Measurements from ENCODE around the gene CATSPER3.

The CATSPER3 gene

DNA sequence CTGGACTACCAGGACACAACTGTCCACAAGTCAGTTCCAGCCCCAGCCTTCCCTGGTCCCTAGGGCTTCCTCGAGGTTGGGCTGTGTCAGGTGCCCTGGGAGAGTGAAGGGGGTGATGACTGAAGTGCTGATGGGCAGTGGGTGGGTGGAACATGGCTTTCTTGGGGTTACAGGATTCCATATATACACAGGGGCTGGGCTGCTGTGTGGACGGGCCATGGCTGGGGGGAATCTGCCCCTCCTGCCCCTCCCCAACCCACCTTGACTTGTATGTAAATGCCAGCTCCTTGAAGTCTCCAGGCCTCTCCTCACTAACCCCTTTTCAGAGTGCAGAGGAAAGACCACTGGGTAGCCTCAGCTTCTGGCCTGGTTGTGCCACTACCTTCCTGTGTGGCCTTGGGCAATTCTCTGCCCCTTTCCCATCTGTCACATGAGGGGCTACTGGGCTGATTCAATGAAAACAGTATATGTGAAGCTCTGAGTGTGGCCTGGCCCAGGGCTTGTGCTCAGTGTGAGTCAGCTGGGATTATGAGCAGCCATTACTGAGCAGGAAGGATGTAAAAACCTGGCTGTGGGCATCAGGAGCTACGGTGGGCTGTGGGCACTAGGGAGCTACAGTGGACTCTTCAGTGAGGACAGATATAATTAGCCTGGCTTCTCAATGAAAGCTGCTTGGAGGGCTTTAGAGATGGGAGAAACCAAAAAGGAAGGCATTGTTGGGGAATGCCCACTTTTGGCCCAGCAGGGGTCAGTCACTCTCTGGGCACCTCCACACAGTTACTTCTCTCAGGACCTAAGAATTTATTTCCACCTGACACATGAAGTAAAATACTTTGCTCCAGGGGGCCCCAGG lies 43.0 kb downstream of the CATSPER3 start:
- no peak for DNase-seq (ENCODE audit: low read depth in 3 of 3)

DNA sequence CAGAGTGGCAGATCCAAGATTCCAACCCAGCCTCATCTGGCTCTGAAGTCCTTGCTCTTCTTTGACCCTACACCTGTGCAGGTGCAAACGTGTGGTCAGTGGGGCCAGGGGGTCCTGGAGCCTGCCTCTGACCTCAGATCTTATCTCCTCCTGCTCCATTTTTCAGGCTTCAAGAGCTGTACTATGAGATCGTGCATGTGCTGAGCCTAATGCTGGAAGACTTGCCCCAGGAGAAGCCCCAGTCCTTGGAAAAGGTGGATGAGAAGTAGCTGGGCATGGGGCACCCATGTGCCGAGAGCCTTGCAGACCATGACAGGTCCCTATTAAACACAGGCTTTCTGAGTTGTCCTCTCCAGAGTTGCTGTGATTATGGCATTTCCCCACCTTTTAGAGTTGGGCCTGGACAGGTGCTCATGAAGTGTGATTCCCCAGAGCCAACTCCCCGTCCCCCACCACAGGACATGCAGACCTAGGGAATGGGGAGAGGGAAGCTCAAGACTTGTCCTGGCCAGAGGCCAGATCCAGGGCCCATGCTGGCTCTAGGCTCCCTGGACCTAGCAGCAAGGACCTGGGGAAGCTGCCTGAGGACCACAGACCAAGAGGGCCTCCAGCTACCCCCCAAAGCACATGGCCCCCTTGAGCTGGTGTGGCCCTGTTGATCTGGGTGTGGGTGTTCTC lies 43.8 kb downstream of the CATSPER3 start:
- no peak for DNase-seq (ENCODE audit: low read depth in 3 of 3)

DNA sequence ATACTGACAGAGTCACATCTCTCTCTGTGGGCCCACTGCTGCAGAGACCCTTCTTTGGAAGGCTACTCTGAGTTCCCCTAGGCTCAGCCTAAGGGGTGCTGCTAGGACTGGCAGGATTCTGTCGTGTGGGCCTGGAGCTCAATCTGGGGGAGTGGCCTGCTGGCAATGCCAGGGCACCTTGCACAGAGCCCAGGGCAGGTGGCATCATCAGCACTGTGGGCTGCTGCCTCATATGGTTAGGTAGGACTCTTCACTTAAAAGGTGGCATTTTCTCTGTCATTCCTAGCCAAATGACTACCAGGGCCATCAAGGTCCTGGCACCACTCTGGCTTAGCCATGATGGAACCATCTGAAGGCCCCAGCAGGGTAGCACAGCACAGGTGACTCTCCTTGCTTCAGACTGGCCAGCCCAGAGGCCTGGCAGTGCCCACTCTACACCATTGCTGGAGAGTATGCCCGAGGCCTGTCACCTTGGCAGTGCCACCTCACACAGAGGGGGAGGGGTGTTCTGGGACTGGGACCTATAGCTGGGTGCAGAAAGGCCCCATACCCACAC lies 44.4 kb downstream of the CATSPER3 start:
- DNase-seq (ENCODE audit: low read depth in 3 of 3), result no peak

DNA sequence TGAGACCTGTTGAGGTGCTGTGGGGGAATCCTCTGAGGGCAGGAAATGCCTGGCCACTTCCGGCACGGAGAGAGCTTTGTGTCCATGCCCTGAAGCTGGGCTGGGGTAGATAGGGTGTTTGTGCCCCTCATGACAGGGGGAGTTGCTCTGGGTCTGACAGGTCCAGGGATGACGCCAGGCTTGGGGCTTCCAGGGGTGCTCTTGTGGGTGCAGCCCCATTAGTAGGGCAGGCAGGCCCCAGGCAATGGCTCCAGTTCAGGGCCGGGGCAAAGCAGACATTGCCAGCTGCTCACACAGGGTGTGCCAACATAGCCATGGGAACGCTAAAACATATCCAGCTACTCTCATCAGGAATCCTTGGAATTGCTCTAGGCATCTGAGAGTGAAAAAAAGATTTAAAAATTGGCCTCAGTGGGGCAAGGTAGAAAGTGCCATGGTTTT lies 45.3 kb downstream of the CATSPER3 start:
- no peak for DNase-seq (ENCODE audit: low read depth in 3 of 3)

DNA sequence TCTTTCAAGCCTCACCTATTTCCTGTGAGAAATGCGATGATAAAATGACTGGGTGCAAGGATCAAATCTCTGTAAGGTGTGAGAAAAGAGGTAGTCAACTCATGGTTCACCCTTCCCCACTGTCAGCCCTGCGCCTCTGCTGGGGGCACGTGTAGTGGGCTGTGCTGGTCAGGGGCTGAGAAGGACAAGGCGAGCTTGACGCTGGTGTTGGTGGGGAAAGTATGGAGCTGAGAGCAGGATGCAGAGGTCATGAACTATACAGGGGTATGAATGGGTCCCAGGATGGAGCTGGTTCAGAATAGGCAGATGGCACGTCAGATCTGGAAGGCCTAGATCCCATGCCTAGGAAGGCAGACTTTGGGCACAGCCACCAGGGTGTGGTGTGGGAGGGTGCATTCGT lies 45.7 kb downstream of the CATSPER3 start:
- no peak for DNase-seq (ENCODE audit: low read depth in 3 of 3)

DNA sequence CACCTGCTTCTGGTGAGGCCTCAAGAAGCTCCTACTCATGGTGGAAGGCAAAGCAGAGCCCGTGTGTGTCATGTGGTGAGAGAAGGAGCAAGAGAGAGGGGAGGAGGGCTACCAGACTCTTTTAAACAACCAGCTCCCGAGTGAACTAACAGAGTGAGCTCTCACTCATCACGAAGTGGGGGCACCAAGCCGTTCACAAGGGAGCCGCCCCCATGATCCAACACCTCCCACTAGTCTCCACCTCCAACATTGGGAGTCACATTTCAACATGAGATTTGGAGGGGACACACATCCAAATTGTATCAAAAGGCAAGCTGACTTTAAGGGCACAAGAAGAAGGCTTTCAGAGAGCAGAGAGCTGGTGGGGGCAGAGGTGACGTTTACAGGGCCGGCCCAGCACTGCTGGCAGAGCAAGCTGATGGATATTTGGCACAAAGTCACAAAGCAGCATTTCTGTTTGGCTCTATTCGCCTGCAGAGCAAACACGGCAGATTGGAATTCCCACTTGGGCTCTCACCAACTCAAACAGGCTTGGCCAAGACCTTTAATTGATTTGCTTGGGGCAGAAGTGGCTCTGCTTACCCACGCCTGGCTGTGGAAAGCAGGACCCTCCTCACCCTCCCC lies 46.4 kb downstream of the CATSPER3 start:
- no peak for DNase-seq (ENCODE audit: low read depth in 3 of 3)

DNA sequence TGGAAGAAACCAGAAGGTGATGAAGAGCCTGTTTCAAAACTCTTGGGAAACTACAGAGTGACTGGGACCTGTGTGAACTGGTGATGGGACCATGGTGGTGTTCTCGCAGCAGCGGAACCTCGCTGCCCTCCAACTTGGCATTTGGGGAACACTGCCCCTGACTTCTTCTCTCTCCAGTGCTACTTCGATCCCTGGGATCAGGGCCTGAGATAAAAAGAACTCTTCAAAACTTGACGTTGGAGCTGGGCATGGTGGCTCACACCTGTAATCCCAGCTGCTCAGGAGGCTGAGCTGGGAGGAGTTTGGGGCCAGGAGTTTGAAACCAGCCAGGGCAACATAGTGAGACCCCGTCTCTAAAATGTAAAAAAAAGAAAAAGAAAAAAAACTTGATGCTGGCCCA lies 48.2 kb downstream of the CATSPER3 start:
- no peak for DNase-seq (ENCODE audit: low read depth in 3 of 3)

DNA sequence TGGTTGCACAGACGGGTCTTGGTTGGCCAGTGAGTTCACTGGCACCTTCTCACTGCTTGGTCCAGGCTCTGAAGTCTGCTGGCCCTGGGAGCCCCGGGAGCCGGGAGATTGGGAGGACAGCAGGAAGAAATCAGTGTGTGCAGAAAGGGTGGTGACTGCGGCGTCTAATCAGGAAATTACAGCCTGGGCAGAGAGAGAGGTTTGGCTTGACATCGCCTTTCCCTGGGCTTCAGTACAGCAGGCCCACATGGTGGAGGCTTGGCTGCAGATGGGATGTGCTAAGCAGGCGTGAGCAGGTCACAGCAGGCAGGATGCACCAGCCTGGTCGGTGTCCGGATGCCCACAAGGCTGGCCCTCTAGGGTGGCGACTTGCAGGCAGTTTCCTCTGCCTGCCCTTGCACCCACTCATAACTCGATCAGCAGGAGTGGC lies 49.2 kb downstream of the CATSPER3 start:
- no peak for DNase-seq (ENCODE audit: low read depth in 3 of 3)

DNA sequence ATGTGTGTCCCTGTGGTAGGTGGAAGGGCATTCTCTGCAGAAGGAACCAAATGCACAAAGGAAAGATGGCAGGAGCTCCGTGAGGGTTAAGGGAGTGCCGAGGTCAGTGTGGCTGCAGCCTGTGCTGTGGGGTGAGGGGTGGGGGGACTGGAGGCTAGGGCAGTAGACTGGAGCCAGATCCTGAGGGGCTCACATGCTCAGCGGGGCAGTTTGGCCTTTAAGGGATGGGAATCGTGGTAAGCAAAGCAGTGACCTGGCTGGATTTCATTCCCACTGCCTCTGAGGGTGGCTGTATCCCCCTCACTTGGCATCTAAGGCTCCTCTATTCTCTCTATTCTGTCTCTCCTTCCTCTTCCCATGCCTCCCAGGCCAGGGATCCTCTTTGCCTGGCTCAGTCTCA lies 50.8 kb downstream of the CATSPER3 start:
- no peak for DNase-seq (ENCODE audit: low read depth in 3 of 3)

DNA sequence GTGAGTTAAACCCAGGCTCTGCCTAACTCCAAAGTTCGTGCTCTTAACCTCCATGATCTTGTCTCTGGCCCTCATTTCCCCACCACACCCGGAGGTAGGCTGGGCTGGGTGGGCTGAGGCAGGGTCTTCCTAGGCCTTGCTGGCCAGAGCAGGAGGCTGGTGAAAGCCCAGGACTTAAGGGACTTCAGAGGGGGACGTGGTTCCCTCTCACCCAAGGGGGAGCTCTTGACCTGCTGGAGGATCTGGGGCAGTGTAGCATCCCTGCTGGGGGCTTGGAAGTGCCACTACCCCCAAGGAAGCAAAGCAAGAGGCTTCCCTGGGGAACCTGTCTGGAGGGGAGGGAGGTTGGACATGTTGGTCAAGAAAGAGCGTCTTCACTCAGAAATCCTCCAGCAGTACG lies 51.6 kb downstream of the CATSPER3 start:
- DNase-seq (ENCODE audit: low read depth in 3 of 3), result no peak

DNA sequence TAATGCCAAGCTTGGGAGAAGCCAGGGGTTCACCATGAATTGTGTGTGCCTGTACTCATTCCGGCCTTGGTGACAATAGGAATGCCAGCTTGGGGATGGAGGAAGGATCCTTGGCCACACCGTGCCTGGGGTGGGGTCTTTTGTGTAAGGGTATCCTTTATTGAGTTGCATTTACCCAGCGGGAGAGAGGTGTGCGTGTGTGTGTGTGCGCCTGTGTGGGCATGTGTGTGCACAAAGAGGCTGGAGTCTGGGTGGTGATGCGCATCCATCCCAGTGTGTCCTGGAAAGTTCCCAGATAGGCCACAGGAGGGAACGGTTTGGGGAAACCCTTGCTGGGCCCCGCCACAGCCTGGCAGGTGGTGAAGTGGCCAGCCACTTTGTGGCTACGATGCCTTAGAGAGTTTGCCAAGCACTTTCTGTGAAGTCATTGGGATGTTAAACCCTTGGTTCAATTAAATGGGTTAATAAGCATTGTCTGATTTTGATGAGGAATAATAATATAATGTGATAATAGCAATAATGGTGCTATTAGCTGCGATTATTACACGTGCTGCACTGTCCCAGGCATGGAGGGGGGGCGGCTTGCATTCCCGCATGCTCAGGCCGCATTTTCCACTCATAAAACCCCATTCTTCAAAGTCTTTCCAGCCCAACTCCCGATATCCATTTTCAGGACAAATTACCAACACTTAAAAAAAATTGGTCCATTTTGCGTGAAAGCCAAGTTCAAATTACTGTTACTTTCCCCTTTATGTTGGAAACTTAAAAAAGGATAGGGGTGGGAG lies 52.6 kb downstream of the CATSPER3 start:
- no peak for DNase-seq (ENCODE audit: low read depth in 3 of 3)

DNA sequence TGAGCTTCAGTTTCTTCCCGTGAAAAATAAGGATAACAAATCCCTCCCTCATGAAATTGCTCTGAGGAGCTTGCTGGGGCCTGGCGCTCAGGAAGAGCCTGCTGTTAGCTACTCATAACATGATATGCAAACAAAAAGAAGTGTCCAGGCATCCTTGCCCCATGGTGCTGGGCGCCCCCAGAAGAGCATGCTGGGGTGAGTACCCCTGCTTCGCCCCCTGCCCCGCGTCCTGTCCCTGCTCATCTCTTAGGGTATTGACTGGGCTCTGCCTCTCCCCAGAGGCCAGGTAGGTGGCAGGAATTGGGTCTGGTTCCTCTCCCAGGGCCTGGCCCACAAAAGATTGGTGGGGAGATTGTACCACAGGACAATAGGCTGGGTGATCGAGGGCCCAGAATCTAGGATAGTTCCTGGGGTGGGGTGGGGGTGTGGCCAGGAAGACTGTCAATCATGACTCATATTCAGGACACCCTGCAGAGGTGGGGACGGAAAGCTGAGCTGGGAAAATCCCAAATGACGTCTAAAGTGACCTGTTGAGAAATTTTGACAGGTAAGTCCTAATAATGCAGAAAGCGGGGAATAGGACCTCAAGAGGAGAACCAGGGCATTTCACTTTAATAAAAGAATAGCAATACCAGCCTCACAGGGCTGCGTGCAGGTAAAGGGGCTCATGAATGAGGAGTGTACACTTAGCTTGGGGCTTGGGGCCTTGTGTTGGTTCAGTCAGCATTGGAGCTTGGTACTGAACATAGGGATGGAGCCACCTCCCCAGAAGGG lies 57.4 kb downstream of the CATSPER3 start:
- DNase-seq (ENCODE audit: low read depth in 3 of 3), result no peak

DNA sequence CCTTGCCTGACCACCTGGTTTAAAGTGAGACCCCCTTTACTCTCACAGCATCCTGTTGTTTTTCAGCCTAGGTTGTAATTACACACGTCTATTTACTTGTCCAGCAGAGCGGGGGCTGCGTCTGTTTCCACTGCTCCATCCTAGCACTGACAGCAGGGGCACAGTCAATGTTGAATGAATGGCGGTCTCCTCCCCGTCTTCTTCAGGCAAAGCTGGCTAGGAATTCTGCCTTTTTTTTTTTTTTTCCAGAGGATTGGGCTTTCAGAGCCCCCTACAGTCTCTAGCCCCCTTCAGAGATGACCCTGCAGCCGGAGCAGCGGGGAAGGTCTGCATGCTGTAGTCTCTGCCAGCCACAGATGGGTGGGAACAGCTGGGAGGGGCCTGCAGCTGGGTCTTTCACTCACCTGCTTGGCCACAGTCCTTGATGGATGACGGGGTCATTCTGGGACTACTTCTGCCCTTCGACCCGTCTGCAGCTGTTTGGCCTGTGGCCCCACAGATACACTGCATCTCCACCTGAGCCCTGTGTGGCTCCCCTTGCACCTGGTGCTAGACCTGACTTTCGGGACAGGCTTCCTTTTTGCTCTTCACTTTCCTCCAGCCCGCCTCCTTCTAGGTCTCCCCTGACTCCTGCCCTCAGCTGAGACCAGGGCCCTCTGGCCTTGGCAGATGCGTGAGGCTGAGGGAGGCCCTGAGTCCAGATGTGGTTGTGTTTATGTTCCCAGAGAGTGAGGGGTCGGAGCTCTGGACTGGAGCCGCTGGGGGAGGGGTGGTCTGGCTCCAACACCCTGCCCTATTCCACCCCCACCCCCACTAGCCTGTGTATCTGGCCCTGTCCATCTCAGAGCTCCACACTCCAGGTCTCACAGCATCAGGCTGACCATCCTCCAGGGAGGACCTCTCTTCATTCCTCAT lies 58.3 kb downstream of the CATSPER3 start:
- no peak for DNase-seq (ENCODE audit: low read depth in 3 of 3)

DNA sequence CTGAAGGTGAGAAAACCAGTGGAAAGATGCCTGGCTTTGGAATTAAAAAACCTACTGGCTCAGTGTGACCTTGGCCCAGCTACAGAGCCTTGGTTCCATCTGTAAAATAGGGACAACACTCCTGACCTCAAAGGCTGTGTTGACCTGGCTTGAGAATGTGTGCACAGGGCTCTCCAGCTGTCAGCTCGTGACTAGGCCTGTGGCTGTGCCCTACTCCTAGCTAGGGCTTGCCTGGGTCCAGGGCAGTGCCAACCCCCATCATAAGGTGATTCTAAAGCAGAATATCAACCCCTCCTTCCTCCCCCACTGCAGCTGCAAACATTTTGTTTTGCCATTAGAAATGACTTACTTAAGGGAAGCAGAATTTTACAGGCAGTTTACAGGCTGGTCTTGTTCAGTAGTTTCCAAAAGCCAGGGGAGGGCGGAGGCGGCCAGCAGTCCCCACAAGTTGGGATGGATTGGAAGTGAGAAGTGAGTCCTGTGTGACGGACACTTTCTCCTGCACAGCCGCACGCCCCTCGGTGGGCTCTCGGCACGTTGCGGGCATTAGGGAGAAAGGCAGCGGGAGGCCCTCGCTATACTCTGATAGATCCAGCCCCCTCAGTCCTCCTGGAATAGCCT lies 59.0 kb downstream of the CATSPER3 start:
- DNase-seq (ENCODE audit: low read depth in 3 of 3), result no peak

DNA sequence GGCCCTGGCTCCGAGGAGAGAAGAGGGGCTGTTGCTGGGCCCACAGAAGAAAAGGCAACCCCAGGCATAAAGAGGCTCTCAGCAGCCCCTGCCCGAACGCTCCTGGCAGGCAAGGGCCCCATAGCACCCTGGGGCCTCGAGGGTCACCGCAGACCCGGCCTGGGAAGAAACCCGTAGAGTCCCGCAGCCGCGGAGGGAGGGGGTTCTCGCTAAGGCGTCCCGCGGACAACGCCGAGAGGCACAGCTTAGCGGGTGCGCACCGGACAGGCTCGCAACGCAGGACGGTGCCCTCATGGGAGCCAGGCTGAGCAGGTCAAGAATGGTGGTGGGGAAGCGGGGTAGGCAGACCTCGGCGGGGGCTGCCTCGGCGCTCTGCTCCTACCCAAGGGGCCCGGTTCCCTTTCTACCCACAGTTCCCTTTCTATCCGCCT lies 59.6 kb downstream of the CATSPER3 start:
- no peak for DNase-seq (ENCODE audit: low read depth in 3 of 3)

DNA sequence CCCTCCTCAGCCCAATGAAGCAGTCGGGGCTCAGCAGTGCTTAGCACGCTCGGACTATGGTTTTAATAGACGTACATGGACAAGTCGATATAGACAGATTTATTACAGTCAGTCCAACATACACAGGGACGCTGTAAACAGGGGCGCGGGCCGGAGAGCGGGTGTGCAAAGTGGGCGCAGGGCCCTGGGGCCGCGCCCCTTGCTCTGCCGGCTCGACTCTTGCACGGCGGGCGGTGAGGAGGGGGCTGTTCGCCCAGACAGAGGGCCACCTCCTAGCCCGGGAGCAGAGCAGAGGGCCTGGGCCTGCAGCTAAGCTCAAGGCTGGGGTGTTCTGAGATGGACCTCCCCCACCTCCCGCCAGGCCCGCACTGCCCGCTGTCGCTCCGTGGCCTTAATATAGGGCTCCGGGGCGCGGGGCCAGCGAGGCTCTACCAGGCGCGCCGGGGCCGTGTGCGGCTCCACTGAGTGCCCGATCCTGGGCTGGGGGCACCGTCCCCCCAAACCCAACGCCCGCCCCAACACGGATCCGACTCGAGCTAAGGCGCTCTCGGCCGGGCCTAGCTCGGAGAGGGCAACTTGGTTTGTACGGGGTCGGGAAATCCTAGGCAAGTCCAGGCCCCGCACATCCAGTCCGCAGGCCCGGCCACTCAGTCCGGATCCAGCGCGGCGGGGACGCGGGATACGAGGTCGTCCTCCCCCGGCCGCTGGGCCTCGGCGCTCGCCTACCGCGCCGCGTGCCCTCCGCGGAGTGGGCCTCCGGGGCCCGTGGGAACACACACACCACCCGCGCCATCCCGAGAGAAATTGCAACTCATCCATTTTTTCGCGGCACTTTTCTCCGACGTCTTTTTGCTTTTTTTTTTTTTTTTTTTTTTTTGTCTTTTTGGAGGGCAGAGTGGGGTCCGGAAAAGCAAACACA lies 60.2 kb downstream of the CATSPER3 start:
- DNase-seq (ENCODE audit: low read depth in 3 of 3), result no peak

DNA sequence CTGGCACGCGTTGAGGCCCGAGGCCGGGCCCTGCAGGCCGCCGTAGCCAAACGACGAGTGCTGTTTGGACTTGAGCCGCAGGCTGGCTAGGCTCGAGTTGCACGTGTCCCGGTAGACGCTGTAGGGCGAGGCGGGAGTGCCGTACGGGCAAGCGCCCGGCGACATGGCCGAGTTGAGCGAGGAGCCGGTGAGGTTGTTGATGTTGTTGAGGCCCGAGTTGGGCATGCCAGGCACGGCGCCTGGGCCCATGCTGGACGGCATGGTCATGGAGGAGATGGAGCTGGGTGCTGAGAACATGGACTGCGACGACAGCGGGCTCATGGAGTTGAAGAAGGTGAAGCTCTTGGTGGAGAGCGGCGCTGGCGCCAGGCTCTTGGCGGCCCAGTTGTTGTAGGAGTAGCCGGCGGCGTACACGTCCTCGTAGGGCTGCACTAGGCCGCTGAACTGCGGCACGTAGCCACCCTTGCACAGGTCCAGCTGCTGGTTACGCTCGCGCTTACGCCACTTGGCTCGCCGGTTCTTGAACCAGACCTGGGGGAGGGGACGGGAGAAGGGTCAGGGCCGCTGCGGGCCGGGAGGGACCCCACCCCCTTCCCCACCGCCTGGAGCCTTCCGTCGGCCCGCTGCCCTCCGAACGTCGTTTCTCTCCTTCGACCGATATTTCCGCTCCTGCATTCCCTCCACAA lies 61.2 kb downstream of the CATSPER3 start:
- DNase-seq (ENCODE audit: low read depth in 3 of 3), result no peak

Data from stimulated activated CD4-positive, alpha-beta T cell treated with anti-CD3 and anti-CD28 coated beads, TNF-alpha, amount 100 ng/mL, for 48 hours (primary cell).